GDM1 (cell line): ENCODE measurements around the gene USP17L27.
"Not testable (repeated sequence)": the region's sequence is repeated elsewhere in the genome, so short reads cannot be mapped to it uniquely, and the experiment has no call there.

Experiments used
- DNase-seq: peaks from one replicate; lab custom pipeline; 2025; lab: John Stamatoyannopoulos, UW

USP17L27 gene, protein sequence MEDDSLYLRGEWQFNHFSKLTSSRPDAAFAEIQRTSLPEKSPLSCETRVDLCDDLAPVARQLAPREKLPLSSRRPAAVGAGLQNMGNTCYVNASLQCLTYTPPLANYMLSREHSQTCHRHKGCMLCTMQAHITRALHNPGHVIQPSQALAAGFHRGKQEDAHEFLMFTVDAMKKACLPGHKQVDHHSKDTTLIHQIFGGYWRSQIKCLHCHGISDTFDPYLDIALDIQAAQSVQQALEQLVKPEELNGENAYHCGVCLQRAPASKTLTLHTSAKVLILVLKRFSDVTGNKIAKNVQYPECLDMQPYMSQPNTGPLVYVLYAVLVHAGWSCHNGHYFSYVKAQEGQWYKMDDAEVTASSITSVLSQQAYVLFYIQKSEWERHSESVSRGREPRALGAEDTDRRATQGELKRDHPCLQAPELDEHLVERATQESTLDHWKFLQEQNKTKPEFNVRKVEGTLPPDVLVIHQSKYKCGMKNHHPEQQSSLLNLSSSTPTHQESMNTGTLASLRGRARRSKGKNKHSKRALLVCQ

DNA sequence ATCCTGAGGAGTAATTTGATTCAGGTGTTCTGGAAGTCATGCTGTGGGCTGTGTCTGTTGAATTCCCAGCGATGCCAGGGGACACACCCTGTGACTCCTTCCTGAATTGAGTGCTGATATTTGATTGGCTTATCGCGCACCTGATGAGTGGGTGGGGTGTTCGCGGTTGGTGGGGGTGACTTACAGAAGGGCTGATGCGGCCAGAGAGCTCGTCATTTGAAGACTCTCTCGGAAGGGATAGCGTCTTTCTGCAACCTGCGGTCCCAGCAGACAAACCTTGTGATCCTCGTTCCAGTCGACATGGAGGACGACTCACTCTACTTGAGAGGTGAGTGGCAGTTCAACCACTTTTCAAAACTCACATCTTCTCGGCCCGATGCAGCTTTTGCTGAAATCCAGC, at the start of gene USP17L27:
Gene USP17L27, plus strand, starts transcription at position 301 of the 400 bp plus-strand sequence. Its CDS starts 0 bp downstream, at position 301.
- DNase-seq: not testable (repeated sequence)

DNA sequence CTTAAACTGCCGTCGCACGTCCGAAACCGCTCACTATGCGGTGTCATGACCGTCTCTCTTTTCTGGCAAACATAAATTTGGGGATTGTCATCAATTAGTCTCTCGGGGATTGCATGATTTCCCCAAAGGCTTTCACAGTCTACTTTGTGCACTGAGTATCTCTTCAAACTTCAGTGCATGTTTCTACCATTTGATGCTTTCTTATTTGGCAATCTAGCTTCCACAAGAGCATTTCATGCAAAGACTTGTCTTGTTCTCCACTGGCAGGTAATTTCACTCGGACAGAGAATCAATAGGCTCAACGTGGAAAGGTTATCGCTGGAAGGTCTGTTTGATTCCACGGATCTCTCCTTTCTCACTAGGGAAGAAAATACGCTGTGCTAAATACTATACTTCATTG, 19.8 kb upstream of the USP17L27 start:
- DNase-seq: not testable (repeated sequence)

DNA sequence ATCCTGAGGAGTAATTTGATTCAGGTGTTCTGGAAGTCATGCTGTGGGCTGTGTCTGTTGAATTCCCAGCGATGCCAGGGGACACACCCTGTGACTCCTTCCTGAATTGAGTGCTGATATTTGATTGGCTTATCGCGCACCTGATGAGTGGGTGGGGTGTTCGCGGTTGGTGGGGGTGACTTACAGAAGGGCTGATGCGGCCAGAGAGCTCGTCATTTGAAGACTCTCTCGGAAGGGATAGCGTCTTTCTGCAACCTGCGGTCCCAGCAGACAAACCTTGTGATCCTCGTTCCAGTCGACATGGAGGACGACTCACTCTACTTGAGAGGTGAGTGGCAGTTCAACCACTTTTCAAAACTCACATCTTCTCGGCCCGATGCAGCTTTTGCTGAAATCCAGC, 19.1 kb upstream of the USP17L27 start, which contains the start of gene USP17L24:
Gene USP17L24, plus strand, starts transcription at position 301 of the 400 bp plus-strand sequence. Its CDS starts 0 bp downstream, at position 301.
- DNase-seq: not testable (repeated sequence)

DNA sequence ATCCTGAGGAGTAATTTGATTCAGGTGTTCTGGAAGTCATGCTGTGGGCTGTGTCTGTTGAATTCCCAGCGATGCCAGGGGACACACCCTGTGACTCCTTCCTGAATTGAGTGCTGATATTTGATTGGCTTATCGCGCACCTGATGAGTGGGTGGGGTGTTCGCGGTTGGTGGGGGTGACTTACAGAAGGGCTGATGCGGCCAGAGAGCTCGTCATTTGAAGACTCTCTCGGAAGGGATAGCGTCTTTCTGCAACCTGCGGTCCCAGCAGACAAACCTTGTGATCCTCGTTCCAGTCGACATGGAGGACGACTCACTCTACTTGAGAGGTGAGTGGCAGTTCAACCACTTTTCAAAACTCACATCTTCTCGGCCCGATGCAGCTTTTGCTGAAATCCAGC, 14.3 kb upstream of the USP17L27 start, which contains the start of gene USP17L25:
Gene USP17L25, plus strand, starts transcription at position 301 of the 400 bp plus-strand sequence. Its CDS starts 0 bp downstream, at position 301.
- DNase-seq: not testable (repeated sequence)

DNA sequence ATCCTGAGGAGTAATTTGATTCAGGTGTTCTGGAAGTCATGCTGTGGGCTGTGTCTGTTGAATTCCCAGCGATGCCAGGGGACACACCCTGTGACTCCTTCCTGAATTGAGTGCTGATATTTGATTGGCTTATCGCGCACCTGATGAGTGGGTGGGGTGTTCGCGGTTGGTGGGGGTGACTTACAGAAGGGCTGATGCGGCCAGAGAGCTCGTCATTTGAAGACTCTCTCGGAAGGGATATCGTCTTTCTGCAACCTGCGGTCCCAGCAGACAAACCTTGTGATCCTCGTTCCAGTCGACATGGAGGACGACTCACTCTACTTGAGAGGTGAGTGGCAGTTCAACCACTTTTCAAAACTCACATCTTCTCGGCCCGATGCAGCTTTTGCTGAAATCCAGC, 9.6 kb upstream of the USP17L27 start, which contains the start of gene USP17L26:
Gene USP17L26, plus strand, starts transcription at position 301 of the 400 bp plus-strand sequence. Its CDS starts 0 bp downstream, at position 301.
- not testable (repeated sequence) for DNase-seq

DNA sequence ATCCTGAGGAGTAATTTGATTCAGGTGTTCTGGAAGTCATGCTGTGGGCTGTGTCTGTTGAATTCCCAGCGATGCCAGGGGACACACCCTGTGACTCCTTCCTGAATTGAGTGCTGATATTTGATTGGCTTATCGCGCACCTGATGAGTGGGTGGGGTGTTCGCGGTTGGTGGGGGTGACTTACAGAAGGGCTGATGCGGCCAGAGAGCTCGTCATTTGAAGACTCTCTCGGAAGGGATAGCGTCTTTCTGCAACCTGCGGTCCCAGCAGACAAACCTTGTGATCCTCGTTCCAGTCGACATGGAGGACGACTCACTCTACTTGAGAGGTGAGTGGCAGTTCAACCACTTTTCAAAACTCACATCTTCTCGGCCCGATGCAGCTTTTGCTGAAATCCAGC, 4.8 kb upstream of the USP17L27 start, which contains the start of gene USP17L5:
Gene USP17L5, plus strand, starts transcription at position 301 of the 400 bp plus-strand sequence. Its CDS starts 0 bp downstream, at position 301.
- DNase-seq: not testable (repeated sequence)

DNA sequence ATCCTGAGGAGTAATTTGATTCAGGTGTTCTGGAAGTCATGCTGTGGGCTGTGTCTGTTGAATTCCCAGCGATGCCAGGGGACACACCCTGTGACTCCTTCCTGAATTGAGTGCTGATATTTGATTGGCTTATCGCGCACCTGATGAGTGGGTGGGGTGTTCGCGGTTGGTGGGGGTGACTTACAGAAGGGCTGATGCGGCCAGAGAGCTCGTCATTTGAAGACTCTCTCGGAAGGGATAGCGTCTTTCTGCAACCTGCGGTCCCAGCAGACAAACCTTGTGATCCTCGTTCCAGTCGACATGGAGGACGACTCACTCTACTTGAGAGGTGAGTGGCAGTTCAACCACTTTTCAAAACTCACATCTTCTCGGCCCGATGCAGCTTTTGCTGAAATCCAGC, 4.6 kb downstream of the USP17L27 start, which contains the start of gene USP17L28:
Gene USP17L28, plus strand, starts transcription at position 301 of the 400 bp plus-strand sequence. Its CDS starts 0 bp downstream, at position 301.
- DNase-seq: not testable (repeated sequence)

DNA sequence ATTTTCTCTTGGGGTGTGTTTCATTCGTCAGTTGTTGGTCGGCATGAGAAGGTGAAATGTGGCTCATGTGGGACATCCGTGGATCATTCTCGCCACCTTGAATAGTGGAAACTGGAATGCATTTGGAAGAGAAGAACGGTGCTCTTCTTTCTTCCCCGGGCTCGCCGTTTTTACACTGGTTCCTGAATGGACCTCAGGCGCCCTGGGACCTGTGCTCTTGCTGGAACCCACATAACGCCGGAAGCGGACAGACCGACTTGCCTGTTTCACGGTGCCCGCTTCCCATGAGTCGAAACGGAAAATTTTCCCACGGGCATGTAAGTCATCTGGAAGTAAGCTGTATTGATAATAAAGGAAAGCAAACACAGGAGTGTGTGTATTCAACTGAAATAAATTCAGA, 6.9 kb downstream of the USP17L27 start:
- DNase-seq: not testable (repeated sequence)

DNA sequence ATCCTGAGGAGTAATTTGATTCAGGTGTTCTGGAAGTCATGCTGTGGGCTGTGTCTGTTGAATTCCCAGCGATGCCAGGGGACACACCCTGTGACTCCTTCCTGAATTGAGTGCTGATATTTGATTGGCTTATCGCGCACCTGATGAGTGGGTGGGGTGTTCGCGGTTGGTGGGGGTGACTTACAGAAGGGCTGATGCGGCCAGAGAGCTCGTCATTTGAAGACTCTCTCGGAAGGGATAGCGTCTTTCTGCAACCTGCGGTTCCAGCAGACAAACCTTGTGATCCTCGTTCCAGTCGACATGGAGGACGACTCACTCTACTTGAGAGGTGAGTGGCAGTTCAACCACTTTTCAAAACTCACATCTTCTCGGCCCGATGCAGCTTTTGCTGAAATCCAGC, 9.4 kb downstream of the USP17L27 start, which contains the start of gene USP17L29:
Gene USP17L29, plus strand, starts transcription at position 301 of the 400 bp plus-strand sequence. Its CDS starts 0 bp downstream, at position 301.
- DNase-seq: not testable (repeated sequence)

DNA sequence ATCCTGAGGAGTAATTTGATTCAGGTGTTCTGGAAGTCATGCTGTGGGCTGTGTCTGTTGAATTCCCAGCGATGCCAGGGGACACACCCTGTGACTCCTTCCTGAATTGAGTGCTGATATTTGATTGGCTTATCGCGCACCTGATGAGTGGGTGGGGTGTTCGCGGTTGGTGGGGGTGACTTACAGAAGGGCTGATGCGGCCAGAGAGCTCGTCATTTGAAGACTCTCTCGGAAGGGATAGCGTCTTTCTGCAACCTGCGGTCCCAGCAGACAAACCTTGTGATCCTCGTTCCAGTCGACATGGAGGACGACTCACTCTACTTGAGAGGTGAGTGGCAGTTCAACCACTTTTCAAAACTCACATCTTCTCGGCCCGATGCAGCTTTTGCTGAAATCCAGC, 18.9 kb downstream of the USP17L27 start, which contains the start of gene USP17L30:
Gene USP17L30, plus strand, starts transcription at position 301 of the 400 bp plus-strand sequence. Its CDS starts 0 bp downstream, at position 301.
- DNase-seq: not testable (repeated sequence)

DNA sequence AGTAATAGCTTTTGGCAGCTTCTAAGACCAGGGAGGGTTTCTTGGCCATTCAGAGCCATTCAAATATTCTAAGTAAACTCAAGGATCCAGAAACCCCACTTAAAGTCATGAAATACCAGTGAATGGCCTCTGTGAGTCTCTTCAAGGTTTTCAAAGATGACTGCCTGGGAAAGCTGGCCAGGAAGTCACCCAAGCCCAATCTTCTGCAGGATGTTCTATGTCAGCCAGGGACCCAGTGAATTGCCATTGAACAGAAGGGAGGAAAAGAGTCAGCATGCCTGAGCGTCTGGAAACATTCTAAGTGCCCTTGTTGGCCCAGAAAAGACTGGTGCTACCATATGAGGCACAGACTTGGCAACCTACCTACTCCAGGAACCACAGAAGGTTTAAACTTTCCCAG, 35.9 kb downstream of the USP17L27 start:
- not testable (repeated sequence) for DNase-seq

DNA sequence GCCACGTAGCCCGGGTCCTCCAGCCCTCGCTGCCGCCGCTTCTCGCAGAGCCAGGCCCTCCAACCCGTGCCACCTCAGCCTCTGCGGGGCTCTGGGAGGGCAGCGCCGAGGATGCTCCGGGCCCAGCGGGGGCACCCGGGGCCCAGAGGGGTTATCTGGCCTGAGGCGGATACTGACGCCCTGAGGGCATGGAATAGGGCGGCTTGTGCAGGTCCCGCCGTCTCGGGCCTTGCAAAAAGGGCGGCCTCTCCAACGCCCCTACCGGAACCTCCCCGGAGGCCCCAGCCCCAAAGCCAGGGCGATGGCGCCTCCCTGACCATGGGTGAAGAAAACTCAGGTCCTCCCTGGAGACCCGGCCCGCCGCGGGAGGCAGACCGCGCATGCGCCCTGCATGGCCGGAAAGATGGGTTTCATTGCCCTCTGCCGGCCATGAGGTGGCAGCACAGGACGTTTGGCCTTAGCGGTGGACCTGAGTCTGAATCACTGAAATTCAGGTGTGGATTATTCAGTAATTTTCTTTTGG, 37.1 kb downstream of the USP17L27 start:
- DNase-seq: not testable (repeated sequence)

DNA sequence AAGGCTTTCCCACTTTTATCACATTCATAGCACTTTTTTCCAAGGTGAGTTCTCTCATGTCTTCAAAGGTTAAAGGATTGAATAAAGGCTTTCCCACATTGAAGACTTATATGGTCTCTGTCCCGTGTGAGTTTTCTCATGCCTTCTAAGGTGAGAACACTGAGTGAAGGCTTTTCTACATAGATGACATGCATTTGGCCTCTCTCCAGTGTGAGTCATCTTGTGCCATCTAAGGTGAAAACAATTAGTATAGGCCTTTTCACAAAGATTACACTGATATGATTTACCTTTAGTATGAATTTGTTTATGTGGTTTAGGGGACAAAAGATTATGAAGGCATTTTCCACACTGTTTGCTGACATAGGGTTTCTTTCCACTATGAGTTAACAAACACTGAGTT, 40.2 kb downstream of the USP17L27 start:
- DNase-seq: no peak

DNA sequence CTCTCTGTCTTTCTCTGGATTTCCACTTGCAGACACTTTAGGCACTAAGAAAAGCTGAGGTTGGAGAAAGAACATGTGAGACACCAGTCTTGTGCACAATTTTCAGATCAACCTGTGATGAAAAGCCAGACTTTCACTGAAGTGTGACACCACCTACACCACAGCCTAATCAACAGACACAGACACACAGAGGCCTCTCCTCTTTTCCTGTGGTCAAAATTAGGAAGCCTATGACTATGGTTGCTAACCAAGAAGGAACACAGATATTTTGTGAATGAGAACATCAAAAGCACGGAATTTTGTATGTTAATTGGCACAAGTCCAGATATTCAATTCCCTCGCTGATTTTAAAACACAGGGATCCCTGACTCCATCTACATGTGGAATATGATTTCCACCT, 45.1 kb downstream of the USP17L27 start:
- DNase-seq: not testable (repeated sequence)
